ENCODE measurements around the gene CYTH3.

The CYTH3 gene

DNA sequence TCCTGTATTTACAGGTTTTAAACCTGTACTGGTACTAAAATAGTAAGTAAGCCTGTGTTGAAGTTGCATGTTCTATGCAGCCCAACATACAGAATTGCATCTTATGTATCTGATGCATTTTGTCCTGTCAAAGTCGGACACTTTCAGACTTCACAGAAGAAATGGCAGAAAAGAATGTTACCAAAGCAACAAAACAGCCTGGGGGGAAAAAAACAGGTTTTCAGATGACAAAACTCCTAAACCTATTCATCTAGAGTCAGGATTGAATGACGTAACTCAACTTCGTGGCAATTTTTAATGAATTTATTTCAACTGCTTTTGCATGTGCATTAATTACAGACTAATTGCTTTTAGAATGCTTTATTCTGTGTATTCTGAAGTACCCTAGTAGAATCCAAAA is 28.4 kb downstream of the CYTH3 start:
- TF ChIP-seq, protein P1, sequence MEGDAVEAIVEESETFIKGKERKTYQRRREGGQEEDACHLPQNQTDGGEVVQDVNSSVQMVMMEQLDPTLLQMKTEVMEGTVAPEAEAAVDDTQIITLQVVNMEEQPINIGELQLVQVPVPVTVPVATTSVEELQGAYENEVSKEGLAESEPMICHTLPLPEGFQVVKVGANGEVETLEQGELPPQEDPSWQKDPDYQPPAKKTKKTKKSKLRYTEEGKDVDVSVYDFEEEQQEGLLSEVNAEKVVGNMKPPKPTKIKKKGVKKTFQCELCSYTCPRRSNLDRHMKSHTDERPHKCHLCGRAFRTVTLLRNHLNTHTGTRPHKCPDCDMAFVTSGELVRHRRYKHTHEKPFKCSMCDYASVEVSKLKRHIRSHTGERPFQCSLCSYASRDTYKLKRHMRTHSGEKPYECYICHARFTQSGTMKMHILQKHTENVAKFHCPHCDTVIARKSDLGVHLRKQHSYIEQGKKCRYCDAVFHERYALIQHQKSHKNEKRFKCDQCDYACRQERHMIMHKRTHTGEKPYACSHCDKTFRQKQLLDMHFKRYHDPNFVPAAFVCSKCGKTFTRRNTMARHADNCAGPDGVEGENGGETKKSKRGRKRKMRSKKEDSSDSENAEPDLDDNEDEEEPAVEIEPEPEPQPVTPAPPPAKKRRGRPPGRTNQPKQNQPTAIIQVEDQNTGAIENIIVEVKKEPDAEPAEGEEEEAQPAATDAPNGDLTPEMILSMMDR (IDR thresholded peaks at IDR 0.05; ENCODE audit: control insufficient read depth, insufficient read depth, low read depth, low read length, missing control alignments) = no peak
- no peak overlapping the region for H3K4me3 ChIP-seq (ENCODE audit: control insufficient read depth, low read depth, low read length)
- no peak for DNase-seq (ENCODE audit: low read depth)

DNA sequence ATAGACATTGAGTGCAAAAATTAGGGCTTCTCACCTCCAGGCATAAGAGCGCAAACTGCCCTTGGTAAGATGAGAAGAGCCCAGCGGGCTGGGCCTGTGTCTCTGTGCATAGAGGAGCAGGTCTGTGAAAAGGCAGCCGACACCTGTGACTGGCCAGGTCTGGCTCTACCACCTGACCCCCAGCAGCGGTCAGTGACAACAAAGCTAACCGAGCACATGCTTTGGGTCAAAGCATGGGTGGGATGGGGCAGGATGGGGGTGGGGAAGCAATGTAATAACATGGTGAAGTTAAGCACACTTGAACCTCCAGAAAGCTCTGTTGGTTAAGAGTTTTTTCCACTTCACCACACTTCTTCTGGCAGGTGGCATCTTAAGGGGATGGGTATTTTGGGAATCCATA is 29.3 kb downstream of the CYTH3 start:
- DNase-seq (ENCODE audit: low read depth) = no peak
- H3K4me3 ChIP-seq (ENCODE audit: control insufficient read depth, low read depth, low read length) = no peak overlapping the region
- TF ChIP-seq, protein P1 (IDR thresholded peaks at IDR 0.05; ENCODE audit: control insufficient read depth, insufficient read depth, low read depth, low read length, missing control alignments) = no peak

DNA sequence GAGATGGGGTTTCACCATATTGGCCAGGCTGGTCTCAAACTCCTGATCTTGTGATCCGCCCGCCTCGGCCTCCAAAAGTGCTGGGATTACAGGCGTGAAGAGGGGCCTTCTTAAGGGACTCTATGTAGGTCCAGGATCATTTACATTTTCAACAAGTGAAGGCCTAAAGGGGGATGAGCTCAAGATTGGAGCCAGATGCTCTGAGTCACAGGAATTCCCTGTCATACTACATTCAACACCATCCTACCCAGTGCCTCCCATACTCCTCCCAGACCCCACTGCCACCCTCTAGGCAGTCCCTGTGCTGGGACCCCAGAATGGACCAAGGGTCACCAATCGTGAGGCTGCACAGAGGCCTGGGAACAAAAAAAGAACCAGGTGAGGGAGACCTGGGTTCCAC is 29.9 kb downstream of the CYTH3 start:
- TF ChIP-seq, protein P1 (IDR thresholded peaks at IDR 0.05; ENCODE audit: control insufficient read depth, insufficient read depth, low read depth, low read length, missing control alignments) = no peak
- no peak overlapping the region for H3K4me3 ChIP-seq (ENCODE audit: control insufficient read depth, low read depth, low read length)
- DNase-seq (ENCODE audit: low read depth) = no peak

DNA sequence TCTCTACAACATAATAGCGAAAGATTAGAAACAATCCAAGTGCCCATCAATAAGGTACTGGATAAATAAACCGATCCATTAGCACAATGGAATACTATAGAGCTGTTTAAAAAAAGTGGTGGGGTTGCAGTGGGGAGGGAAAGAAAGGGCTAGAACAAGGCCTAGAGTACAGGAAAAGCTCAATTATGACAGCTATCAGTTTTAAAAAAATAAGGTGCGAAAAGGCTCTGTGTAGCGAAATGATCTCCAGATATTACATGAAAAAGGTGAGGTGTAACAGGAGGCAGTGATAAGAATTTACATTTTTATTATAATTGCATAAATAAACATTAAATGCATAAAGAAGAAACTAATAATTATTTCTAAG is 30.8 kb downstream of the CYTH3 start:
- TF ChIP-seq, protein P1 (IDR thresholded peaks at IDR 0.05; ENCODE audit: control insufficient read depth, insufficient read depth, low read depth, low read length, missing control alignments) = no peak

DNA sequence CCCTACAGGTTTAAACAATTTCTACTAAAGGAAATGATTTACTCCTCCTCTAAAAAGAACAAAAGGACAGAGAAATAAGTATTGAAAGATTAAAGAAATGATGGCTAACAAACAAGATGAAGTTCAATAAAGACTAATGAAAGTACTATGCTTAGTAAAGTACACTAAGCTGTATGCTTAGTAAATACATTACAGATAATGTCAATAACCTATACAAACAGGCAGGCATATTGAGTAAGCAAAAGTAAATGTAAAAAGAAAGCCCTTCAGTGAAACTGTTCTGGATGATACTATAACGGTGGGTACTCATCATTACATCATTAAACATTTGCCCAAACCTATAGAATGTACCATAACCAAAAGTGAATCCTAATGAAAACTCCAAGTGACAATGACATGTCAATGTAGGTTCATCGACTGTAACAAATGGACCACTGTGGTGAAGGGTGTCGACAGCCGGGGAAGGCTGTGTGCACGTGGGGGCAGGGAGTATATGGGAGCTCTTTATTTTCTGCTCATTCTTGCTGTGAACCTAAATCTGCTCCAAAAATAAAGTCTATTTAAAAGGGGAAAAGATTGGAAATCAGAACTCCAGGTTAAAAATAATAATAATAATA is 34.0 kb downstream of the CYTH3 start:
- H3K4me3 ChIP-seq (ENCODE audit: control insufficient read depth, low read depth, low read length) = no peak overlapping the region
- TF ChIP-seq, protein P1 (IDR thresholded peaks at IDR 0.05; ENCODE audit: control insufficient read depth, insufficient read depth, low read depth, low read length, missing control alignments) = no peak
- no peak for DNase-seq (ENCODE audit: low read depth)

More for the DNA sequence above, 30.8 kb downstream of the CYTH3 start:
- DNase-seq (ENCODE audit: low read depth) = no peak
- no peak overlapping the region for H3K4me3 ChIP-seq (ENCODE audit: control insufficient read depth, low read depth, low read length)

DNA sequence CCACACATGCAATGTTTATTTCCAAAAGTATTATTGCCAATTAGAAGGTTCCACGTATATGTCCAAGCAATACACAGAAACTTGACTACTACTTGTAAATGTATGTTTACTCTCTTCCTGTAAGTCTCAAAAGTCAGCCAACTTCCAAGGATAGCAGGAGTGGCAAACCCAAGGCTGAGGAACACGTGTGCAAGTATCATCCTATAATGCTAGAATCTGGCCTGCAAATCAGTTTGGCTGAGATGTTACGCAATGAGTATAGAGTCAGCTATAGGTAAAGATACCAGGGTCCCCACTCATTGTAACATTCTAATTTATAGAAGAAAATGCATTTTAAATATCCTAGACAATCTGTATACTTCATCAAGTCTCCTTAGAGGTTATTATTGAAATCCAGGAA is 34.7 kb downstream of the CYTH3 start:
- TF ChIP-seq, protein P1 (IDR thresholded peaks at IDR 0.05; ENCODE audit: control insufficient read depth, insufficient read depth, low read depth, low read length, missing control alignments) = no peak
- H3K4me3 ChIP-seq (ENCODE audit: control insufficient read depth, low read depth, low read length) = no peak overlapping the region

DNA sequence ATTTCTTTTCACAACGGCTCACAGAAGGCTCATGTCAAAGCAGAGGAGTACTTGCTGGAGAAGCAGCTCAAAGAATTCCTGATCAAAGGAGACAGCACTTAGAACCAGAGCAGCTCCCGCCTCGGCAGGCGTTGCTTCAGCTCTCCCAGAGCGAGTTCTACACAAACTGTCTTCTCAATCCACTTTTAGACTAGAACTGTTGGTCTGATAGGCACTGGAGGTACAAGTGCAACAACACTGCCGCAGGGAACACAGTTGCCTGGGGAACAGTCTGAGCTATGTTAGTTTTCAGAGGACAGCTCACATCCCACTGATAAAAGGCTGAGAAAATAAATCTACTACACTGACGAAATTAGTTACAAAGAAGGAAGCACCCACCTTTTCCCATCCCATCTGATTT is 35.4 kb downstream of the CYTH3 start:
- no peak for DNase-seq (ENCODE audit: low read depth)
- H3K4me3 ChIP-seq (ENCODE audit: control insufficient read depth, low read depth, low read length) = no peak overlapping the region
- TF ChIP-seq, protein P1 (IDR thresholded peaks at IDR 0.05; ENCODE audit: control insufficient read depth, insufficient read depth, low read depth, low read length, missing control alignments) = no peak

More for the DNA sequence above, 34.7 kb downstream of the CYTH3 start:
- DNase-seq (ENCODE audit: low read depth) = no peak
